Measurements from ENCODE around the gene AGAP3.

- TF ChIP-seq CTCF (IDR thresholded peaks at IDR 0.05) (no peak), REST (IDR thresholded peaks at IDR 0.05; ENCODE audit: insufficient read depth in 1 of 2, low read depth in 2 of 2, low read length in 1 of 2) (no peak), POLR2AphosphoS5 (IDR thresholded peaks at IDR 0.05; ENCODE audit: low read depth, low read length) (no peak), TCF7L2 (IDR thresholded peaks at IDR 0.05; ENCODE audit: low read depth, low read length) (no peak), SIN3A (IDR thresholded peaks at IDR 0.05; ENCODE audit: borderline replicate concordance, insufficient read depth, low read depth, low read length) (no peak)
These were observed 45.5 kb downstream of the AGAP3 start for GRCh38 chr7:151131592-151132293.

All from Panc1 (cell line).